CD4-positive, alpha-beta memory T cell (primary cell): ENCODE measurements around the gene ACACA. TPM values are rescaled to one million over a fixed set of nuclear protein-coding genes. Genes with fewer than 3 reads are reported as not detected.

Experiments used
- CTCF ChIA-PET: fragments of 350-600 bp; sonication (Branson Sonifier 250); formaldehyde crosslinking; loops from one replicate; lab custom pipeline; 2021; ENCODE audit warnings: inconsistent platforms; ENCODE audit not compliant: partially characterized antibody; lab: Charles Lee
- POLR2A ChIA-PET: fragments of 350-600 bp; sonication (Branson Sonifier 250); formaldehyde crosslinking; loops from one replicate; lab custom pipeline; 2021; ENCODE audit not compliant: partially characterized antibody; lab: Charles Lee
- DNase-seq, 5 donors: peaks; one replicate each; pipeline versions ENCODE4 v3.0.0 to v3.0.0-alpha.2; 2020 to 2022; ENCODE audit warnings: mixed read lengths in 1 of 5
- H3K27ac ChIP-seq: one replicate; pipeline ENCODE4 v1.7.0; 2013; ENCODE audit warnings: low read depth, low read length
- H3K27me3 ChIP-seq: 2 replicates; pipeline ENCODE4 v1.7.0; 2013; ENCODE audit warnings: mild to moderate bottlenecking, low read length, moderate library complexity; ENCODE audit not compliant: insufficient read depth
- H3K36me3 ChIP-seq: 2 replicates; pipeline ENCODE4 v1.7.0; 2013; ENCODE audit warnings: mild to moderate bottlenecking, low read length, moderate library complexity; ENCODE audit not compliant: insufficient read depth
- H3K4me1 ChIP-seq: 2 replicates; pipeline ENCODE4 v1.7.0; 2013; ENCODE audit warnings: mild to moderate bottlenecking, low read length, moderate library complexity; ENCODE audit not compliant: insufficient read depth
- H3K4me3 ChIP-seq, 2 donors: one replicate each; pipeline ENCODE4 v1.7.0; 2013; ENCODE audit warnings: low read length in 2 of 2, mild to moderate bottlenecking in 1 of 2
- H3K9me3 ChIP-seq, 2 donors: one replicate each; pipeline ENCODE4 v1.7.0; 2013; ENCODE audit warnings: low read length in 2 of 2, control low read depth in 1 of 2; ENCODE audit not compliant: control insufficient read depth in 1 of 2
- H3K27ac Mint-ChIP-seq, 7 donors: one replicate each; pipeline ENCODE4 v1.8.0; 2020 to 2021; ENCODE audit warnings: mixed read lengths in 7 of 7, mild to moderate bottlenecking in 6 of 7, inconsistent platforms in 3 of 7, moderate library complexity in 3 of 7
- H3K27me3 Mint-ChIP-seq, 2 donors: one replicate each; pipeline ENCODE4 v1.8.0; 2020 to 2021; ENCODE audit warnings: mixed read lengths in 2 of 2
- H3K36me3 Mint-ChIP-seq, 2 donors: one replicate each; pipeline ENCODE4 v1.8.0; 2020 to 2021; ENCODE audit warnings: mixed read lengths in 2 of 2, inconsistent platforms in 1 of 2, mild to moderate bottlenecking in 1 of 2
- H3K4me1 Mint-ChIP-seq, 4 donors: one replicate each; pipeline ENCODE4 v1.8.0; 2020 to 2021; ENCODE audit warnings: mixed read lengths in 4 of 4, mild to moderate bottlenecking in 1 of 4
- H3K4me3 Mint-ChIP-seq, 8 donors: one replicate each; pipeline ENCODE4 v1.8.0; 2020 to 2021; ENCODE audit warnings: mixed read lengths in 8 of 8, mild to moderate bottlenecking in 7 of 8, moderate library complexity in 6 of 8, inconsistent platforms in 3 of 8
- H3K9me3 Mint-ChIP-seq, 8 donors: one replicate each; pipeline ENCODE4 v1.8.0; 2020 to 2021; ENCODE audit warnings: mixed read lengths in 8 of 8, mild to moderate bottlenecking in 5 of 8, inconsistent platforms in 3 of 8, moderate library complexity in 1 of 8
- intact Hi-C: fragments of 100-400 bp; cut with micrococcal nuclease; formaldehyde crosslinking; loops from one replicate; pipeline ENCODE4 v1.15.1; 2023
- polyA plus RNA-seq, 2 donors: library from polyadenylated mRNA; unstranded; fragments of 300-500 nt; fragmentation: Illumina TruSeq; gene quantifications; one replicate each; pipeline ENCODE4 v1.2.3, GENCODE V29; 2021
- total RNA-seq, 2 experiments: library from RNA; stranded (reverse); gene quantifications; one replicate each; pipeline ENCODE4 v1.2.3, GENCODE V29; 2021

The ACACA gene
- total and polyA plus RNA-seq, 4 experiments from 2014 or later = 4.8 to 15.2 (median 10.1) TPM

DNA sequence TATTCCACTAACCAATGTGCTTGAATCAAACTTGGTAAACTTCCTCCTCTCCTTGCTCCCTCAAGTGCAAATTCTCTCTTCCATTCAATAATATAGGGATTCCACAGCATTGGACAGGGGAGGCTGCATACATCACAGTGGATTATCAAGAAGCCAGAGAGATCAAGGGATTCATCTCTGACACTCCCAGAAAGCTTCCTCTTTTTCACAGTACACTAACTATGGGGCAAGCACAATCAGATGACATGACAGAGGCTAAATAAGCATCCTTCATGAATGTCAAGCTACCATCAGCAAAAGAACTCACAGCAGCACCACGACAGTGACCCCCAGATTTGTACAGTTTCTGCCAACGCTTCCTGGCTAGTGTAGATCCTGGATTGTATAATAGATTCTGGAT is 209.3 kb downstream of the ACACA start:
- ChIA-PET CTCF (no interaction called here), POLR2A (no interaction called here)
- H3K27ac Mint-ChIP-seq = no peak overlapping the region
- H3K27me3 Mint-ChIP-seq = no peaks in the 10 kb centered on the region
- H3K4me1 ChIP-seq = no peaks in the 10 kb centered on the region
- no peak for DNase-seq
- H3K27ac ChIP-seq = no peak overlapping the region
- H3K36me3 ChIP-seq = no peaks in the 10 kb centered on the region
- no peaks in the 10 kb centered on the region for H3K27me3 ChIP-seq
- no peaks in the 10 kb centered on the region for H3K9me3 ChIP-seq
- no peaks in the 10 kb centered on the region for H3K4me1 Mint-ChIP-seq
- no peaks in the 10 kb centered on the region for H3K9me3 Mint-ChIP-seq
- intact Hi-C loops = no loop called here
- peaks cover 24 to 41% of the 10 kb centered on the region in 2 donors for H3K36me3 Mint-ChIP-seq
- no peak overlapping the region for H3K4me3 ChIP-seq
- H3K4me3 Mint-ChIP-seq = no peak overlapping the region

DNA sequence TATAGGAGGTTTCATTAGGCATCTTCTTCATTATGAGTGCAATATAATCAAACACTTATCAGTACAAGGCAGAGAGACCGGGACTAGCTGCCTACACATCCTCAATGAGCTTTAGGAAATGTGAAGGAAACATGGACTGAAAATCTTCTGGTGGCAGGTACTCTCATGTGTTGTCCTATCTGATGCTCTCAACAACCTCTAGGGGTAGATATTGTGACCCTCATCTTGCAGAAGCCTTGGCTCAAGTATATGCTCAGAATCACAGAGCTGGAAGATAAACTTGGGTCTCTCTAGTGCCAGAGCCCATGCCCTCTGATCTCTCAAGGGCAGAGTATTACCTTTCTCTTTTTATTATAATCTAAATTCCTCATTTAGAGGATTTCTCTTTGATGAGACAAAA is 212.4 kb downstream of the ACACA start:
- Mint-ChIP-seq H3K4me1 (no peaks in the 10 kb centered on the region), H3K4me3 (no peak overlapping the region), H3K36me3 (peaks cover 31 to 43% of the 10 kb centered on the region in 2 donors), H3K9me3 (no peaks in the 10 kb centered on the region), H3K27ac (no peak overlapping the region), H3K27me3 (no peaks in the 10 kb centered on the region)
- intact Hi-C loops = no loop called here
- Histone ChIP-seq H3K36me3 (no peaks in the 10 kb centered on the region), H3K27ac (no peak overlapping the region), H3K4me3 (no peak overlapping the region), H3K27me3 (no peaks in the 10 kb centered on the region), H3K4me1 (no peaks in the 10 kb centered on the region), H3K9me3 (no peaks in the 10 kb centered on the region)
- POLR2A ChIA-PET = no interaction called here
- CTCF ChIA-PET = no interaction called here
- no peak for DNase-seq

DNA sequence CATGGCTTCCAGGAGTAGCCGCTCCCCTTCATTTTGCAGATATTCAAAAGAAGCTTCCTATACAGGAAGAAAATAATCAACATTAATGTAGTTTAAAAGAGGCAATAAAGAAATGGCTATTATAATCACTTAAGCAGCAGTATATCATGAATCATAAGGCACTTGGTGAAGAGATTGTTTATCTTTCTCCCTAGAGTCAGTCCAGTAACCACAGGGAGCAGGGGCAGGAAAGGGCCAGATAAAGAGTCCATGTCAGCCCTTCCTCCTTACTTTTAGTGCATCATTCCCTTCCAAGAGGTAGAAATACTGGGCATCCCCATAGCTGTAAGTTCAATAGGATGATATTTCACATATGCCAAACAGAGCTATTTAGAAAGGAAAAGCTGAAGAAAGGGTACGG is 215.4 kb downstream of the ACACA start:
- no peak for DNase-seq
- peaks cover 45 to 49% of the 10 kb centered on the region in 2 donors for H3K36me3 Mint-ChIP-seq
- no peaks in the 10 kb centered on the region for H3K9me3 Mint-ChIP-seq
- POLR2A ChIA-PET = no interaction called here
- CTCF ChIA-PET = interaction anchor here (1.0 to 1.2 kb wide), 2 partner anchors 17 to 49 kb away, joined by 3 read pairs; no protein-coding TSS in a partner anchor
- H3K4me1 Mint-ChIP-seq = no peaks in the 10 kb centered on the region
- no peak overlapping the region for H3K4me3 Mint-ChIP-seq
- no peaks in the 10 kb centered on the region for H3K27me3 Mint-ChIP-seq
- no peak overlapping the region for H3K27ac ChIP-seq
- no peak overlapping the region for H3K27ac Mint-ChIP-seq
- no peaks in the 10 kb centered on the region for H3K9me3 ChIP-seq
- H3K27me3 ChIP-seq = no peaks in the 10 kb centered on the region
- no peak overlapping the region for H3K4me3 ChIP-seq
- H3K4me1 ChIP-seq = no peaks in the 10 kb centered on the region
- no peaks in the 10 kb centered on the region for H3K36me3 ChIP-seq
- intact Hi-C loops = no loop called here

DNA sequence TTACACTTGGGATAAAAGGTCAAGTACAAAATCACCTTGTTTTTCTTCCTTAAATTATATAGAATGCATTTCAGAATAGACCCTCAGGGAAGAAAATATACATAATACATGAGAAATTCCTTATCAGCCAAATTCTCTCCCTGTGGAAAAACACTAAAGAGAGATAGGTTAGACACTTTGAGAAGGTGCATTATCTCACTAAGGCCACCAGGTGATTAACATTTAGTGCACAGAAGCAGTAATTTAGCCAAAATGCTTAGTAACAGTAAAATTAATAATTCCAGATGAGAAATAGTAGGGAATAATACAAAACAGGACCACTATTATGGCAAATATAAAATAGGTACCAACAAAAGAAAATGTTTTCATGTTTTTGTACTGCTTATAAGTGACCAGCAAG is 216.1 kb downstream of the ACACA start:
- POLR2A ChIA-PET = no interaction called here
- Histone ChIP-seq H3K9me3 (no peaks in the 10 kb centered on the region), H3K4me3 (no peak overlapping the region), H3K27ac (no peak overlapping the region), H3K4me1 (no peaks in the 10 kb centered on the region), H3K36me3 (no peaks in the 10 kb centered on the region), H3K27me3 (no peaks in the 10 kb centered on the region)
- Mint-ChIP-seq H3K4me3 (no peak overlapping the region), H3K36me3 (peaks cover 46 to 49% of the 10 kb centered on the region in 2 donors), H3K9me3 (no peaks in the 10 kb centered on the region), H3K27ac (no peak overlapping the region), H3K4me1 (no peaks in the 10 kb centered on the region), H3K27me3 (no peaks in the 10 kb centered on the region)
- intact Hi-C loops = no loop called here
- DNase-seq = no peak
- CTCF ChIA-PET = interaction anchor here (1.0 kb wide), 1 partner anchor 50 kb away, joined by 3 read pairs; no protein-coding TSS in a partner anchor

DNA sequence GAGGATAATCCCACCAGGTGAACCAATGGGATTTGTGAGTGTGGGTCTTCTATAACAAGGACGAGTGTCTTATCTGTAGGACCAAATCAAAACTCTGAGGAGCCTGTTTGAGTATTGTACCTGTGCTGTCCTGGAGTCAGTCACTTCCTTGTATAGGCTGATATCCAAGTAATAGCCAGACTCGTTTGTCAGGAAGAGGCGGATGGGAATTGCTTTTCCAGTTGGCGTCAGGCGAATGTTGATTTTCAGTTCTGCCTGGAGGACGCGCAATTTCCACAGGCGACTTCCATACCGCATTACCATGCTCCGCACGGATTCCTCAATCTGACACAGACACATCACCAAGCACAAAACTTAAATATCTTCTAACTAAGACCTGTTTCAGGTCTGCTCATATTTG is 218.5 kb downstream of the ACACA start:
- Mint-ChIP-seq H3K36me3 (peaks cover 42% of the 10 kb centered on the region in 2 donors), H3K27me3 (no peaks in the 10 kb centered on the region), H3K4me3 (no peak overlapping the region), H3K27ac (no peak overlapping the region), H3K4me1 (no peaks in the 10 kb centered on the region), H3K9me3 (no peaks in the 10 kb centered on the region)
- DNase-seq = no peak
- Histone ChIP-seq H3K27me3 (no peaks in the 10 kb centered on the region), H3K4me3 (no peak overlapping the region), H3K27ac (no peak overlapping the region), H3K9me3 (no peaks in the 10 kb centered on the region), H3K36me3 (no peaks in the 10 kb centered on the region), H3K4me1 (no peaks in the 10 kb centered on the region)
- ChIA-PET CTCF (no interaction called here), POLR2A (no interaction called here)
- intact Hi-C loops = no loop called here

DNA sequence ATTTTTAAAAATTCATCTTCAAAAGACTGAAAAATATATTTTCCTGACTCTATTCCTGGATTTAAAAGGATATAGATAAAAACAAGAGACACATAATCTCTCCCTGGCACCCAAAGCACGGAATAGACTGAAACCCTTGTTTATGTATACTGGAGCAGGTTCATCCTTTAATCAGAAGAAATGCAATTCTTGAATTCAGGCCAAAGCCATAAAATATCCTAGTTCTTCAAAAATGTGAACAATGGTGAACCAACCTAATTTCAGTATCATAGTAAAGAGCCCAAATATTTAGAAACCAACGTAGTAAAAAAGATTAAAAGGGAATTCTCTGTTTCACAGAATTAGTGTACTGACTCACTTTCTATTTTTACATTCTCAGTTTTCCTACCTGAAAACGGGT is 219.4 kb downstream of the ACACA start:
- H3K4me3 ChIP-seq = no peak overlapping the region
- no peaks in the 10 kb centered on the region for H3K27me3 ChIP-seq
- no peaks in the 10 kb centered on the region for H3K36me3 ChIP-seq
- no peak overlapping the region for H3K27ac Mint-ChIP-seq
- H3K9me3 Mint-ChIP-seq = no peaks in the 10 kb centered on the region
- no peak overlapping the region for H3K4me3 Mint-ChIP-seq
- intact Hi-C loops = no loop called here
- CTCF ChIA-PET = no interaction called here
- H3K36me3 Mint-ChIP-seq = peaks cover 37 to 42% of the 10 kb centered on the region in 2 donors
- no peaks in the 10 kb centered on the region for H3K27me3 Mint-ChIP-seq
- H3K27ac ChIP-seq = no peak overlapping the region
- no peaks in the 10 kb centered on the region for H3K4me1 ChIP-seq
- POLR2A ChIA-PET = no interaction called here
- DNase-seq = no peak
- H3K4me1 Mint-ChIP-seq = no peaks in the 10 kb centered on the region
- H3K9me3 ChIP-seq = no peaks in the 10 kb centered on the region

DNA sequence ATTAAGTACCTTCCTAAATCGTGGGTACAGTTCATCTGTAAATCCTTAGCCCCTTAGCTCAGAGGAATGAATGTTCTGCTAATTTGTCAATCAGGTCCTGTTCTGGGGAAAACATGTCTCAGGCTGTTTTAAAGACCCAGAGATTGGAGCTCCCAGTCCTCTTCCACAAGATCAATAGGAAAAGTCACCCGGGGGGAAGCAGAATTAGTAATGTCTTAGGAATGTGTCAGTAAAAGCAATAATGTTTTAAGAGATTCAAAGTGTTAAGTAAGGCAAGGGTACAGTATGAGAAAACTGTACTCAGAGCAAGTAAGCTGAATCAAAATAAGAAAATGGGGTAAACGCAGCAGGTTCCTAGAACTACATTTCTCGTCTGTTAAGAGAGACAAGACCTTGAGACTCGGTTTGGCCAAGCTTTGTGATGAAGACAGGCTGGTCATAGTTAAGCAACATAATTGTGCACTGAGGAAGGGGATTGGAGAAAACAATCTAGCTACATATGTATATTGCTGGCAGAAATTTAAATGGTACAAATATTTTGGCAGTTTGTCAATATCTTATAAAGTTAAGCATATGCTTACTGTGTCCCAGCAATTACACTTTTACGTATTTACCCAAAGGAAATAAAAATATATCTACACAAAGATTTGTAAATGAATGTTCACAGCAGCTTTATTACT is 223.7 kb downstream of the ACACA start:
- Histone ChIP-seq H3K36me3 (no peaks in the 10 kb centered on the region), H3K27ac (no peak overlapping the region), H3K9me3 (no peaks in the 10 kb centered on the region), H3K4me1 (no peaks in the 10 kb centered on the region), H3K4me3 (no peak overlapping the region), H3K27me3 (no peaks in the 10 kb centered on the region)
- Mint-ChIP-seq H3K4me3 (no peak overlapping the region), H3K27me3 (no peaks in the 10 kb centered on the region), H3K27ac (no peak overlapping the region), H3K36me3 (peaks cover 34 to 44% of the 10 kb centered on the region in 2 donors), H3K9me3 (no peaks in the 10 kb centered on the region), H3K4me1 (no peaks in the 10 kb centered on the region)
- intact Hi-C loops = no loop called here
- DNase-seq = no peak
- ChIA-PET CTCF (no interaction called here), POLR2A (no interaction called here)
